ENCODE data around the gene ARHGDIG. TPM values are rescaled to one million over a fixed set of nuclear protein-coding genes. Genes with fewer than 3 reads are reported as not detected.

ARHGDIG gene
- total and polyA plus RNA-seq, 2 of the 4 experiments (the other 2 are of a cell fraction) = 0.24 to 0.36 TPM

GRCh38 chr16:239948-240277, 40.5 kb upstream of the ARHGDIG start (continued):
- no peak for TF ChIP-seq MXI1 (IDR thresholded peaks at IDR 0.05; ENCODE audit: borderline replicate concordance, low read depth, low read length)
- no peak for TF ChIP-seq USF2 (IDR thresholded peaks at IDR 0.05; ENCODE audit: low read depth, low read length)
- no peak for TF ChIP-seq MAFK (IDR thresholded peaks at IDR 0.05; ENCODE audit: low read depth, low read length)
- no peak for TF ChIP-seq SMC3 (IDR thresholded peaks at IDR 0.05; ENCODE audit: low read depth, low read length)

DNA sequence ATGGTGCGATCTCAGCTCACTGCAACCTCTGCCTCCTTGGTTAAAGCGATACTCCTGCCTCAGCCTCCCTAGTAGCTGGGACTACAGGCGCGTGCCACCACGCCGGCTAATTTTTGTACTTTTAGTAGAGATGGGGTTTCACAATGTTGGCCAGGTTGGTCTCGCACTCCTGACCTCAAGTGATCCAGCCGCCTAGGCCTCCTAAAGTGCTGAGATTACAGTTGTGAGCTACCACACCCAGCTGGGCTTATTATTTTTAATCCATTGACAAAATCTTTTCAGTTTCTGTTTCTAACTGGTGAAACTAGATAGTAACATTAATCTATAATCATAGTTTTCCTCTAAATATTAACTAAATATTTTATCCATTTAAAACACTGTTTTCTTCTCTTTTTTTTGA, 39.8 kb upstream of the ARHGDIG start:
- Histone ChIP-seq H3K23ac (ENCODE audit: low read depth, low read length) (no peak overlapping the region), H3K9me1 (ENCODE audit: insufficient read depth, low read length) (0 out of 2 replicates have a peak, but pooled peaks cover 8% of the 10 kb centered on the region), H3K56ac (ENCODE audit: extremely low read depth, insufficient read depth, low read length) (no peak overlapping the region), H4K8ac (ENCODE audit: low read depth in 2 of 2, low read length in 2 of 2) (no peak overlapping the region), H3K4me1 (ENCODE audit: control insufficient read depth, insufficient read depth, low read length) (peaks cover 4% of the 10 kb centered on the region), H2AK9ac (replicated peaks; ENCODE audit: low read depth, low read length, poor library complexity) (no peak overlapping the region), H2AK5ac (ENCODE audit: low read depth, low read length) (no peak overlapping the region), H3K4ac (ENCODE audit: low read depth, low read length) (no peak overlapping the region), H3K4me2 (ENCODE audit: low read depth, low read length) (no peak overlapping the region), H2AFZ (replicated peaks; ENCODE audit: low read length, poor library complexity) (no peak overlapping the region), H3K27ac (ENCODE audit: insufficient read depth, low read length) (no peak overlapping the region), H3K9me3 (ENCODE audit: control insufficient read depth, insufficient read depth, low read length) (no peaks in the 10 kb centered on the region), H3K4me3 (ENCODE audit: insufficient read depth, low read depth, low read length) (no peak overlapping the region), H4K5ac (ENCODE audit: low read depth, low read length) (no peak overlapping the region), H2BK20ac (ENCODE audit: low read depth, low read length) (no peak overlapping the region), H3K27me3 (ENCODE audit: control insufficient read depth, insufficient read depth, low read length) (no peaks in the 10 kb centered on the region), H3K18ac (ENCODE audit: low read depth, low read length) (no peak overlapping the region), H3K9ac (ENCODE audit: low read depth, low read length) (no peak overlapping the region), H4K20me1 (ENCODE audit: insufficient read depth, low read length) (peaks cover 12% of the 10 kb centered on the region; the same call in 1 of the 2 replicates), H3K36me3 (ENCODE audit: control insufficient read depth, insufficient read depth, low read length) (no peaks in the 10 kb centered on the region), H3K14ac (replicated peaks; ENCODE audit: low read depth, low read length) (no peak overlapping the region), H3K79me1 (ENCODE audit: low read depth in 1 of 2, low read length in 2 of 2) (peaks cover 26 to 47% of the 10 kb centered on the region in 2 experiments), H2BK120ac (ENCODE audit: low read depth, low read length) (no peak overlapping the region), H2BK15ac (ENCODE audit: low read depth, low read length) (no peak overlapping the region), H2BK5ac (ENCODE audit: low read depth, low read length, poor library complexity, severe bottlenecking) (no peak overlapping the region), H4K91ac (ENCODE audit: insufficient read depth, low read depth, low read length) (no peak overlapping the region)
- dilution Hi-C loops (cut with HindIII; ENCODE audit: low sequenced_read_pairs, unreplicated experiment) (no loop called here), in situ Hi-C loops (cut with MboI; ENCODE audit: low sequenced_read_pairs) (no loop called here), intact Hi-C loops (cut with micrococcal nuclease) (loop anchor here (5.0 kb wide), 1 partner anchor 92 kb away; no protein-coding TSS in a partner anchor)
- no CpG with 5 or more reads among the region's 8 CpGs for WGBS, 2 experiments (ENCODE audit: extremely low coverage in 2 of 2, insufficient read length in 1 of 2)
- no peak for DNase-seq
- CTCF ChIA-PET = interaction anchor here (1.3 to 1.6 kb wide), 2 partner anchors 13 to 133 kb away, joined by 3 to 5 read pairs; no protein-coding TSS in a partner anchor
- no peak for TF ChIP-seq CEBPB (IDR thresholded peaks at IDR 0.05; ENCODE audit: low read depth, low read length)
- POLR2A ChIA-PET (ENCODE audit: unreplicated experiment) = no interaction called here
- ATAC-seq (ENCODE audit: low read depth) = no peak
- no TSS peak for BruUV-seq (replicated peaks)
